GM12872 (cell line): Measurements from ENCODE around the gene ADAMTS14.

ENCODE experiments used
- CTCF ChIP-seq: IDR thresholded peaks from 3 replicates; pipeline ENCODE4 v1.5.1; 2011; ENCODE audit warnings: low read depth, mild to moderate bottlenecking, low read length, moderate library complexity; ENCODE audit not compliant: insufficient read depth

Gene ADAMTS14

GRCh38 chr10:70672165-70673042 lies at the start of gene ADAMTS14:
ADAMTS14 (plus strand) TSS chr10:70672506; CDS start chr10:70672803, 297 bp downstream.
- TF ChIP-seq CTCF, result no peak

- no peak for TF ChIP-seq CTCF
Measured at GRCh38 chr10:70622541-70622940, 49.8 kb upstream of the ADAMTS14 start.

- TF ChIP-seq CTCF, result no peak
Measured at GRCh38 chr10:70622981-70623844, 49.1 kb upstream of the ADAMTS14 start.

- TF ChIP-seq CTCF, result no peak
Measured at GRCh38 chr10:70626056-70626455, 46.2 kb upstream of the ADAMTS14 start.

GRCh38 chr10:70629338-70629737 lies 43.0 kb upstream of the ADAMTS14 start:
- TF ChIP-seq CTCF, result no peak

- TF ChIP-seq CTCF, result no peak
Measured at GRCh38 chr10:70634011-70634410, 38.3 kb upstream of the ADAMTS14 start.

- TF ChIP-seq CTCF, result no peak
Measured at GRCh38 chr10:70647086-70647485, 25.2 kb upstream of the ADAMTS14 start.
